IPS-NIHi11 (cell line): ENCODE measurements around the gene SMURF2.
A peak's percentile ranks its signal among the peaks of the same experiment; 100 is the strongest.
"Not testable (repeated sequence)": the region's sequence is repeated elsewhere in the genome, so short reads cannot be mapped to it uniquely, and the experiment has no call there.

Experiments used
- DNase-seq: peaks from one replicate; pipeline ENCODE4 v3.0.0; 2012; ENCODE audit warnings: mixed read lengths, low spot score

Gene SMURF2

GRCh38 chr17:64661976-64662773, at the start of gene SMURF2:
SMURF2 (minus strand) TSS chr17:64662307; CDS start chr17:64661880, 427 bp downstream.
- DNase-seq, result peak; percentile 95

- no peak for DNase-seq
These were observed 47.4 kb upstream of the SMURF2 start for GRCh38 chr17:64709481-64709880.

- DNase-seq, result no peak
These were observed 45.0 kb upstream of the SMURF2 start for GRCh38 chr17:64707050-64707591.

- no peak for DNase-seq
These were observed 44.3 kb upstream of the SMURF2 start for GRCh38 chr17:64706224-64707049.

- DNase-seq, result no peak
These were observed 40.7 kb upstream of the SMURF2 start for GRCh38 chr17:64702815-64703214.

GRCh38 chr17:64698725-64699124, 36.6 kb upstream of the SMURF2 start:
- no peak for DNase-seq

GRCh38 chr17:64694207-64694606, 32.1 kb upstream of the SMURF2 start:
- no peak for DNase-seq

GRCh38 chr17:64692187-64692586, 30.1 kb upstream of the SMURF2 start:
- no peak for DNase-seq

- DNase-seq, result no peak
These were observed 27.0 kb upstream of the SMURF2 start for GRCh38 chr17:64689106-64689505.

- no peak for DNase-seq
These were observed 26.4 kb upstream of the SMURF2 start for GRCh38 chr17:64688481-64688880.

- no peak for DNase-seq
These were observed 25.9 kb upstream of the SMURF2 start for GRCh38 chr17:64687961-64688360.

GRCh38 chr17:64687376-64687775, 25.3 kb upstream of the SMURF2 start:
- DNase-seq, result no peak

- DNase-seq, result no peak
These were observed 24.6 kb upstream of the SMURF2 start for GRCh38 chr17:64686705-64687104.

- DNase-seq, result peak; percentile 32
These were observed 23.6 kb upstream of the SMURF2 start for GRCh38 chr17:64685705-64686104.

- DNase-seq, result no peak
These were observed 21.7 kb upstream of the SMURF2 start for GRCh38 chr17:64683796-64684195.

- no peak for DNase-seq
These were observed 20.4 kb upstream of the SMURF2 start for GRCh38 chr17:64682261-64683181.

- peak; percentile 21 for DNase-seq
These were observed 17.7 kb upstream of the SMURF2 start for GRCh38 chr17:64679710-64680216.

- DNase-seq, result no peak
These were observed 14.7 kb upstream of the SMURF2 start for GRCh38 chr17:64676763-64677162.

- DNase-seq, result not testable (repeated sequence)
These were observed 8.9 kb upstream of the SMURF2 start for GRCh38 chr17:64670843-64671590.

- DNase-seq, result not testable (repeated sequence)
These were observed 6.0 kb upstream of the SMURF2 start for GRCh38 chr17:64667807-64668721.
